ENCODE measurements around the gene PPIA. TPM values are rescaled to one million over a fixed set of nuclear protein-coding genes. Genes with fewer than 3 reads are reported as not detected.

The PPIA gene
- total RNA-seq, 1 experiment from 2014 or later = 2,465 TPM

- no peak for DNase-seq (ENCODE audit: low spot score)
- no peak overlapping the region for H3K4me3 Mint-ChIP-seq
- peaks cover 62% of the 10 kb centered on the region for H3K36me3 Mint-ChIP-seq
- peaks cover 18% of the 10 kb centered on the region for H3K4me1 Mint-ChIP-seq
- H3K9me3 Mint-ChIP-seq = no peaks in the 10 kb centered on the region
- CTCF ChIA-PET = no interaction called here
- peak overlapping the region; percentile 96 for H3K27ac Mint-ChIP-seq
- POLR2A ChIA-PET = interaction anchor here (1.0 kb wide), 1 partner anchor 195 kb away, joined by 3 read pairs; the partner anchor contains the start of gene OGDH
- no peak for ATAC-seq
- H3K27me3 Mint-ChIP-seq (ENCODE audit: low read depth) = no peaks in the 10 kb centered on the region
- no peak for TF ChIP-seq FOXK1 (CRISPR knock-in tag; IDR thresholded peaks at IDR 0.05)
- TF ChIP-seq ELF4 (CRISPR knock-in tag; IDR thresholded peaks at IDR 0.05; ENCODE audit: low read depth) = no peak
- TF ChIP-seq NR3C1 (CRISPR knock-in tag; conservative IDR thresholded peaks at IDR 0.05; ENCODE audit: low read depth) = no peak
- peak; percentile 69 for TF ChIP-seq ZNF671 (CRISPR knock-in tag; IDR thresholded peaks at IDR 0.05)
- TF ChIP-seq ZNF396 (CRISPR knock-in tag; IDR thresholded peaks at IDR 0.05; ENCODE audit: borderline replicate concordance) = no peak
- TF ChIP-seq E2F1 (CRISPR knock-in tag; IDR thresholded peaks at IDR 0.05) = no peak
- TF ChIP-seq CREM (CRISPR knock-in tag; IDR thresholded peaks at IDR 0.05) = no peak
- no peak for TF ChIP-seq NR1H2 (CRISPR knock-in tag; IDR thresholded peaks at IDR 0.05)
- TF ChIP-seq TP53 (CRISPR knock-in tag; IDR thresholded peaks at IDR 0.05) = no peak
- TF ChIP-seq ZNF416 (CRISPR knock-in tag; IDR thresholded peaks at IDR 0.05) = no peak
- TF ChIP-seq SMAD4 (CRISPR knock-in tag; IDR thresholded peaks at IDR 0.05) = no peak
- TF ChIP-seq GTF2I (CRISPR knock-in tag; conservative IDR thresholded peaks at IDR 0.05) = no peak
- TF ChIP-seq ZBTB21 (CRISPR knock-in tag; IDR thresholded peaks at IDR 0.05; ENCODE audit: borderline replicate concordance) = no peak
- TF ChIP-seq IRF1 (CRISPR knock-in tag; IDR thresholded peaks at IDR 0.05) = no peak
- TF ChIP-seq ZNF317 (CRISPR knock-in tag; IDR thresholded peaks at IDR 0.05; ENCODE audit: borderline replicate concordance, low read depth) = no peak
- TF ChIP-seq FOXP4 (CRISPR knock-in tag; IDR thresholded peaks at IDR 0.05) = no peak
- TF ChIP-seq, protein P1, sequence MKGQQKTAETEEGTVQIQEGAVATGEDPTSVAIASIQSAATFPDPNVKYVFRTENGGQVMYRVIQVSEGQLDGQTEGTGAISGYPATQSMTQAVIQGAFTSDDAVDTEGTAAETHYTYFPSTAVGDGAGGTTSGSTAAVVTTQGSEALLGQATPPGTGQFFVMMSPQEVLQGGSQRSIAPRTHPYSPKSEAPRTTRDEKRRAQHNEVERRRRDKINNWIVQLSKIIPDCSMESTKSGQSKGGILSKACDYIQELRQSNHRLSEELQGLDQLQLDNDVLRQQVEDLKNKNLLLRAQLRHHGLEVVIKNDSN (CRISPR knock-in tag; IDR thresholded peaks at IDR 0.05) = no peak
- TF ChIP-seq NFATC4 (CRISPR knock-in tag; IDR thresholded peaks at IDR 0.05) = no peak
- TF ChIP-seq, protein P2, sequence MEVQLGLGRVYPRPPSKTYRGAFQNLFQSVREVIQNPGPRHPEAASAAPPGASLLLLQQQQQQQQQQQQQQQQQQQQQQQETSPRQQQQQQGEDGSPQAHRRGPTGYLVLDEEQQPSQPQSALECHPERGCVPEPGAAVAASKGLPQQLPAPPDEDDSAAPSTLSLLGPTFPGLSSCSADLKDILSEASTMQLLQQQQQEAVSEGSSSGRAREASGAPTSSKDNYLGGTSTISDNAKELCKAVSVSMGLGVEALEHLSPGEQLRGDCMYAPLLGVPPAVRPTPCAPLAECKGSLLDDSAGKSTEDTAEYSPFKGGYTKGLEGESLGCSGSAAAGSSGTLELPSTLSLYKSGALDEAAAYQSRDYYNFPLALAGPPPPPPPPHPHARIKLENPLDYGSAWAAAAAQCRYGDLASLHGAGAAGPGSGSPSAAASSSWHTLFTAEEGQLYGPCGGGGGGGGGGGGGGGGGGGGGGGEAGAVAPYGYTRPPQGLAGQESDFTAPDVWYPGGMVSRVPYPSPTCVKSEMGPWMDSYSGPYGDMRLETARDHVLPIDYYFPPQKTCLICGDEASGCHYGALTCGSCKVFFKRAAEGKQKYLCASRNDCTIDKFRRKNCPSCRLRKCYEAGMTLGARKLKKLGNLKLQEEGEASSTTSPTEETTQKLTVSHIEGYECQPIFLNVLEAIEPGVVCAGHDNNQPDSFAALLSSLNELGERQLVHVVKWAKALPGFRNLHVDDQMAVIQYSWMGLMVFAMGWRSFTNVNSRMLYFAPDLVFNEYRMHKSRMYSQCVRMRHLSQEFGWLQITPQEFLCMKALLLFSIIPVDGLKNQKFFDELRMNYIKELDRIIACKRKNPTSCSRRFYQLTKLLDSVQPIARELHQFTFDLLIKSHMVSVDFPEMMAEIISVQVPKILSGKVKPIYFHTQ (CRISPR knock-in tag; IDR thresholded peaks at IDR 0.05) = peak; percentile 45; the same call in 1 of the 2 replicates
- TF ChIP-seq, protein P3, sequence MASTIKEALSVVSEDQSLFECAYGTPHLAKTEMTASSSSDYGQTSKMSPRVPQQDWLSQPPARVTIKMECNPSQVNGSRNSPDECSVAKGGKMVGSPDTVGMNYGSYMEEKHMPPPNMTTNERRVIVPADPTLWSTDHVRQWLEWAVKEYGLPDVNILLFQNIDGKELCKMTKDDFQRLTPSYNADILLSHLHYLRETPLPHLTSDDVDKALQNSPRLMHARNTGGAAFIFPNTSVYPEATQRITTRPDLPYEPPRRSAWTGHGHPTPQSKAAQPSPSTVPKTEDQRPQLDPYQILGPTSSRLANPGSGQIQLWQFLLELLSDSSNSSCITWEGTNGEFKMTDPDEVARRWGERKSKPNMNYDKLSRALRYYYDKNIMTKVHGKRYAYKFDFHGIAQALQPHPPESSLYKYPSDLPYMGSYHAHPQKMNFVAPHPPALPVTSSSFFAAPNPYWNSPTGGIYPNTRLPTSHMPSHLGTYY (CRISPR knock-in tag; IDR thresholded peaks at IDR 0.05) = 0 out of 2 replicates have a peak, but pooled peaks have one; percentile 49
- no peak for TF ChIP-seq TEAD1 (CRISPR knock-in tag; IDR thresholded peaks at IDR 0.05)
- peak; percentile 82; the same call in 1 of the 2 replicates for TF ChIP-seq PRRX2 (CRISPR knock-in tag; IDR thresholded peaks at IDR 0.05)
- TF ChIP-seq FOXJ3 (CRISPR knock-in tag; IDR thresholded peaks at IDR 0.05; ENCODE audit: borderline replicate concordance) = no peak
- TF ChIP-seq, protein P4, sequence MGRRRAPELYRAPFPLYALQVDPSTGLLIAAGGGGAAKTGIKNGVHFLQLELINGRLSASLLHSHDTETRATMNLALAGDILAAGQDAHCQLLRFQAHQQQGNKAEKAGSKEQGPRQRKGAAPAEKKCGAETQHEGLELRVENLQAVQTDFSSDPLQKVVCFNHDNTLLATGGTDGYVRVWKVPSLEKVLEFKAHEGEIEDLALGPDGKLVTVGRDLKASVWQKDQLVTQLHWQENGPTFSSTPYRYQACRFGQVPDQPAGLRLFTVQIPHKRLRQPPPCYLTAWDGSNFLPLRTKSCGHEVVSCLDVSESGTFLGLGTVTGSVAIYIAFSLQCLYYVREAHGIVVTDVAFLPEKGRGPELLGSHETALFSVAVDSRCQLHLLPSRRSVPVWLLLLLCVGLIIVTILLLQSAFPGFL (CRISPR knock-in tag; IDR thresholded peaks at IDR 0.05; ENCODE audit: borderline replicate concordance) = no peak
- peak; percentile 35; the same call in 1 of the 2 replicates for TF ChIP-seq EMX1 (CRISPR knock-in tag; IDR thresholded peaks at IDR 0.05)
- TF ChIP-seq SOX15 (CRISPR knock-in tag; IDR thresholded peaks at IDR 0.05) = no peak
- no peak for TF ChIP-seq MLX (CRISPR knock-in tag; IDR thresholded peaks at IDR 0.05)
Measured at GRCh38 chr7:44801890-44802289, 5.4 kb downstream of the PPIA start.

Data from WTC11 (cell line).